ENCODE results near the gene KRTAP9-7. TPM values are rescaled to one million over a fixed set of nuclear protein-coding genes. Genes with fewer than 3 reads are reported as not detected.

The KRTAP9-7 gene
- total and polyA plus RNA-seq, 10 of the 15 experiments (the other 5 are each of a cell fraction or from before 2014, with no cell fraction given), result not detected

DNA sequence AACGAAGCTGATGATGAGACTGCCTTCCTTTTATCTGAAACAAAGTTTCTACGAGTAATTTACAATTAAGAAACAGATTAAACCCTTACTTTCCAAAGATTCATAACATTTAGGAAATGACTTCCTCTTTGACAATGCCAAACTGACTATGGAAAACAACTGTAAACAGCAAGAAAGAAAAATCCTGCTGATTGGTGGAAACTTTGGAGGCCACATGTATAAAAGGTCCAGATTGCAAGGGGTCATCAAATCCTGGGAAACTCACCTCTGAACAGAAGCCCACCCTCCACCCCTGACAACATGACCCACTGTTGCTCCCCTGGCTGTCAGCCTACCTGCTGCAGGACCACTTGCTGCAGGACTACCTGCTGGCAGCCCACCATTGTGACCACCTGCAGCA lies 10.4 kb upstream of the KRTAP9-7 start, which contains the start of gene KRTAP9-6:
KRTAP9-6 (plus strand) TSS at position 301 of the 400 bp plus-strand sequence; CDS start at position 301, 0 bp downstream.
- no peak within 1 kb of the TSS for H2AFZ ChIP-seq (ENCODE audit: control insufficient read depth, low read depth, low read length)
- TF ChIP-seq, protein P1, sequence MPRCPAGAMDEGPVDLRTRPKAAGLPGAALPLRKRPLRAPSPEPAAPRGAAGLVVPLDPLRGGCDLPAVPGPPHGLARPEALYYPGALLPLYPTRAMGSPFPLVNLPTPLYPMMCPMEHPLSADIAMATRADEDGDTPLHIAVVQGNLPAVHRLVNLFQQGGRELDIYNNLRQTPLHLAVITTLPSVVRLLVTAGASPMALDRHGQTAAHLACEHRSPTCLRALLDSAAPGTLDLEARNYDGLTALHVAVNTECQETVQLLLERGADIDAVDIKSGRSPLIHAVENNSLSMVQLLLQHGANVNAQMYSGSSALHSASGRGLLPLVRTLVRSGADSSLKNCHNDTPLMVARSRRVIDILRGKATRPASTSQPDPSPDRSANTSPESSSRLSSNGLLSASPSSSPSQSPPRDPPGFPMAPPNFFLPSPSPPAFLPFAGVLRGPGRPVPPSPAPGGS (IDR thresholded peaks at IDR 0.05; ENCODE audit: borderline replicate concordance, insufficient read depth, low read depth, low read length, poor library complexity, severe bottlenecking), result no peak
- no peak for TF ChIP-seq JUND (IDR thresholded peaks at IDR 0.05; ENCODE audit: low read depth, low read length)
- no peak for TF ChIP-seq TARDBP (IDR thresholded peaks at IDR 0.05; ENCODE audit: borderline replicate concordance)
- TF ChIP-seq SMC3 (IDR thresholded peaks at IDR 0.05; ENCODE audit: borderline replicate concordance, low read length), result no peak
- TF ChIP-seq EP300 (IDR thresholded peaks at IDR 0.05; ENCODE audit: borderline replicate concordance in 1 of 2, control insufficient read depth in 1 of 2, low read depth in 2 of 2, low read length in 2 of 2), result no peak
- TF ChIP-seq HDAC2 (IDR thresholded peaks at IDR 0.05), result no peak
- TF ChIP-seq STAT1 (conservative IDR thresholded peaks at IDR 0.05), result no peak
- no peak for TF ChIP-seq POU2F2 (IDR thresholded peaks at IDR 0.05; ENCODE audit: borderline replicate concordance, low read depth, low read length)
- TF ChIP-seq, protein P2, sequence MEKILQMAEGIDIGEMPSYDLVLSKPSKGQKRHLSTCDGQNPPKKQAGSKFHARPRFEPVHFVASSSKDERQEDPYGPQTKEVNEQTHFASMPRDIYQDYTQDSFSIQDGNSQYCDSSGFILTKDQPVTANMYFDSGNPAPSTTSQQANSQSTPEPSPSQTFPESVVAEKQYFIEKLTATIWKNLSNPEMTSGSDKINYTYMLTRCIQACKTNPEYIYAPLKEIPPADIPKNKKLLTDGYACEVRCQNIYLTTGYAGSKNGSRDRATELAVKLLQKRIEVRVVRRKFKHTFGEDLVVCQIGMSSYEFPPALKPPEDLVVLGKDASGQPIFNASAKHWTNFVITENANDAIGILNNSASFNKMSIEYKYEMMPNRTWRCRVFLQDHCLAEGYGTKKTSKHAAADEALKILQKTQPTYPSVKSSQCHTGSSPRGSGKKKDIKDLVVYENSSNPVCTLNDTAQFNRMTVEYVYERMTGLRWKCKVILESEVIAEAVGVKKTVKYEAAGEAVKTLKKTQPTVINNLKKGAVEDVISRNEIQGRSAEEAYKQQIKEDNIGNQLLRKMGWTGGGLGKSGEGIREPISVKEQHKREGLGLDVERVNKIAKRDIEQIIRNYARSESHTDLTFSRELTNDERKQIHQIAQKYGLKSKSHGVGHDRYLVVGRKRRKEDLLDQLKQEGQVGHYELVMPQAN (conservative IDR thresholded peaks at IDR 0.05), result no peak
- no peak for TF ChIP-seq GABPA (IDR thresholded peaks at IDR 0.05; ENCODE audit: low read depth)
- no peak for TF ChIP-seq RCOR1 (conservative IDR thresholded peaks at IDR 0.05; ENCODE audit: low read depth, low read length)
- no peak for TF ChIP-seq SUZ12 (IDR thresholded peaks at IDR 0.05; ENCODE audit: unreplicated experiment)
- TF ChIP-seq ZNF24 (IDR thresholded peaks at IDR 0.05), result no peak
- no peak for TF ChIP-seq NRF1 (conservative IDR thresholded peaks at IDR 0.05; ENCODE audit: low read depth, low read length)
- TF ChIP-seq, protein P3, sequence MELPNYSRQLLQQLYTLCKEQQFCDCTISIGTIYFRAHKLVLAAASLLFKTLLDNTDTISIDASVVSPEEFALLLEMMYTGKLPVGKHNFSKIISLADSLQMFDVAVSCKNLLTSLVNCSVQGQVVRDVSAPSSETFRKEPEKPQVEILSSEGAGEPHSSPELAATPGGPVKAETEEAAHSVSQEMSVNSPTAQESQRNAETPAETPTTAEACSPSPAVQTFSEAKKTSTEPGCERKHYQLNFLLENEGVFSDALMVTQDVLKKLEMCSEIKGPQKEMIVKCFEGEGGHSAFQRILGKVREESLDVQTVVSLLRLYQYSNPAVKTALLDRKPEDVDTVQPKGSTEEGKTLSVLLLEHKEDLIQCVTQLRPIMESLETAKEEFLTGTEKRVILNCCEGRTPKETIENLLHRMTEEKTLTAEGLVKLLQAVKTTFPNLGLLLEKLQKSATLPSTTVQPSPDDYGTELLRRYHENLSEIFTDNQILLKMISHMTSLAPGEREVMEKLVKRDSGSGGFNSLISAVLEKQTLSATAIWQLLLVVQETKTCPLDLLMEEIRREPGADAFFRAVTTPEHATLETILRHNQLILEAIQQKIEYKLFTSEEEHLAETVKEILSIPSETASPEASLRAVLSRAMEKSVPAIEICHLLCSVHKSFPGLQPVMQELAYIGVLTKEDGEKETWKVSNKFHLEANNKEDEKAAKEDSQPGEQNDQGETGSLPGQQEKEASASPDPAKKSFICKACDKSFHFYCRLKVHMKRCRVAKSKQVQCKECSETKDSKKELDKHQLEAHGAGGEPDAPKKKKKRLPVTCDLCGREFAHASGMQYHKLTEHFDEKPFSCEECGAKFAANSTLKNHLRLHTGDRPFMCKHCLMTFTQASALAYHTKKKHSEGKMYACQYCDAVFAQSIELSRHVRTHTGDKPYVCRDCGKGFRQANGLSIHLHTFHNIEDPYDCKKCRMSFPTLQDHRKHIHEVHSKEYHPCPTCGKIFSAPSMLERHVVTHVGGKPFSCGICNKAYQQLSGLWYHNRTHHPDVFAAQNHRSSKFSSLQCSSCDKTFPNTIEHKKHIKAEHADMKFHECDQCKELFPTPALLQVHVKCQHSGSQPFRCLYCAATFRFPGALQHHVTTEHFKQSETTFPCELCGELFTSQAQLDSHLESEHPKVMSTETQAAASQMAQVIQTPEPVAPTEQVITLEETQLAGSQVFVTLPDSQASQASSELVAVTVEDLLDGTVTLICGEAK (IDR thresholded peaks at IDR 0.05; ENCODE audit: borderline replicate concordance), result no peak
- H3K36me3 ChIP-seq (ENCODE audit: control insufficient read depth in 2 of 2, insufficient read depth in 2 of 2, low read length in 1 of 2), result no peaks in the 10 kb centered on the region
- ChIA-PET CTCF (no interaction called here), POLR2A (no interaction called here), SMC1A (ENCODE audit: uncharacterized antibody, unreplicated experiment) (no interaction called here), RAD21 (ENCODE audit: unreplicated experiment) (interaction anchor here (1.3 kb wide), 1 partner anchor 12 kb away, joined by 3 read pairs; no protein-coding TSS in a partner anchor)
- DNase-seq (ENCODE audit: low read depth, low spot score) (no peak), ATAC-seq (no peak), FAIRE-seq (no peak)
- H3K9me3 ChIP-seq (replicated peaks; ENCODE audit: control insufficient read depth, insufficient read depth, low read length), result no peaks in the 10 kb centered on the region
- H3K9ac ChIP-seq (ENCODE audit: control insufficient read depth, insufficient read depth, low read length), result no peak within 1 kb of the TSS
- no peak within 1 kb of the TSS for H3K4me3 ChIP-seq
- no peak within 1 kb of the TSS for H3K27ac ChIP-seq (ENCODE audit: control insufficient read depth, insufficient read depth)
- H3K79me2 ChIP-seq (ENCODE audit: control insufficient read depth, insufficient read depth, low read length), result no peaks in the 10 kb centered on the region
- no TSS peak for BruUV-seq (replicated peaks)
- 3% methylated on average over 2 of the region's 2 CpGs for WGBS (ENCODE audit: insufficient coverage, insufficient replicate concordance, low lambda C conversion rate, missing lambda C conversion rate)
- no peaks in the 10 kb centered on the region for H4K20me1 ChIP-seq (ENCODE audit: control insufficient read depth, insufficient read depth)
- no peak within 1 kb of the TSS for H3K4me2 ChIP-seq (ENCODE audit: control insufficient read depth, insufficient read depth)
- H3K27me3 ChIP-seq (replicated peaks in 1 of 2; ENCODE audit: control insufficient read depth in 2 of 2, insufficient read depth in 2 of 2, low read length in 1 of 2), result no peaks in the 10 kb centered on the region; a peak in 1 of 4 replicates
- intact Hi-C loops (cut with micrococcal nuclease; ENCODE audit: unreplicated experiment) (no loop called here), in situ Hi-C loops (cut with MboI) (no loop called here)
- H3K4me1 ChIP-seq (ENCODE audit: control insufficient read depth, insufficient read depth, low read length), result no peaks in the 10 kb centered on the region

Measured in GM12878 (cell line).